ENCODE results near the gene TOMM6. TPM values are rescaled to one million over a fixed set of nuclear protein-coding genes. Genes with fewer than 3 reads are reported as not detected.

Gene TOMM6
- total RNA-seq, 1 experiment from 2014 or later = 265 TPM

- no peak for TF ChIP-seq CTCF (IDR thresholded peaks at IDR 0.05; ENCODE audit: unreplicated experiment)
- Mint-ChIP-seq H3K36me3 (ENCODE audit: insufficient read depth, unreplicated experiment) (peaks cover 6% of the 10 kb centered on the region), H3K9me3 (ENCODE audit: low read depth, unreplicated experiment) (no peaks in the 10 kb centered on the region), H3K27me3 (ENCODE audit: unreplicated experiment) (no peaks in the 10 kb centered on the region), H3K4me3 (ENCODE audit: low read depth, unreplicated experiment) (peak overlapping the region; percentile 2), H3K27ac (ENCODE audit: unreplicated experiment) (peak overlapping the region; percentile 45), H3K4me1 (ENCODE audit: low read depth, unreplicated experiment) (peaks cover 19% of the 10 kb centered on the region)
- CTCF ChIA-PET = interaction anchor here (1.4 kb wide), 3 partner anchors 9 to 34 kb away, joined by 3 to 4 read pairs (median 3); no protein-coding TSS in a partner anchor
- intact Hi-C loops (cut with micrococcal nuclease; ENCODE audit: unreplicated experiment) = no loop called here
- BruUV-seq (replicated peaks) = no TSS peak
- peak; percentile 74 for DNase-seq
Measured at GRCh38 chr6:41741625-41742490, 45.6 kb upstream of the TOMM6 start.

- H3K9me3 Mint-ChIP-seq (ENCODE audit: low read depth, unreplicated experiment) = no peaks in the 10 kb centered on the region
- H3K36me3 Mint-ChIP-seq (ENCODE audit: insufficient read depth, unreplicated experiment) = peaks cover 6% of the 10 kb centered on the region
- H3K4me3 Mint-ChIP-seq (ENCODE audit: low read depth, unreplicated experiment) = no peak overlapping the region
- H3K27me3 Mint-ChIP-seq (ENCODE audit: unreplicated experiment) = no peaks in the 10 kb centered on the region
- peaks cover 31% of the 10 kb centered on the region for H3K4me1 Mint-ChIP-seq (ENCODE audit: low read depth, unreplicated experiment)
- intact Hi-C loops (cut with micrococcal nuclease; ENCODE audit: unreplicated experiment) = no loop called here
- CTCF ChIA-PET = no interaction called here
- TF ChIP-seq CTCF (IDR thresholded peaks at IDR 0.05; ENCODE audit: unreplicated experiment) = no peak
- no peak overlapping the region for H3K27ac Mint-ChIP-seq (ENCODE audit: unreplicated experiment)
- DNase-seq = no peak
- BruUV-seq (replicated peaks) = no TSS peak
Measured at GRCh38 chr6:41743406-41744235, 43.9 kb upstream of the TOMM6 start.

- TF ChIP-seq CTCF (IDR thresholded peaks at IDR 0.05; ENCODE audit: unreplicated experiment) = no peak
- Mint-ChIP-seq H3K36me3 (ENCODE audit: insufficient read depth, unreplicated experiment) (peaks cover 6% of the 10 kb centered on the region), H3K9me3 (ENCODE audit: low read depth, unreplicated experiment) (no peaks in the 10 kb centered on the region), H3K4me3 (ENCODE audit: low read depth, unreplicated experiment) (no peak overlapping the region), H3K27ac (ENCODE audit: unreplicated experiment) (no peak overlapping the region), H3K4me1 (ENCODE audit: low read depth, unreplicated experiment) (peaks cover 31% of the 10 kb centered on the region), H3K27me3 (ENCODE audit: unreplicated experiment) (no peaks in the 10 kb centered on the region)
- no TSS peak for BruUV-seq (replicated peaks)
- DNase-seq = no peak
- CTCF ChIA-PET = interaction anchor here (0.7 kb wide), 2 partner anchors 13 to 312 kb away, joined by 3 read pairs; no protein-coding TSS in a partner anchor
- intact Hi-C loops (cut with micrococcal nuclease; ENCODE audit: unreplicated experiment) = no loop called here
Measured at GRCh38 chr6:41744236-41744787, 43.2 kb upstream of the TOMM6 start.

GRCh38 chr6:41746107-41746506 lies 41.4 kb upstream of the TOMM6 start:
- CTCF ChIA-PET = interaction anchor here (0.7 kb wide), 1 partner anchor 132 kb away, joined by 3 read pairs; no protein-coding TSS in a partner anchor
- Mint-ChIP-seq H3K27ac (ENCODE audit: unreplicated experiment) (no peak overlapping the region), H3K27me3 (ENCODE audit: unreplicated experiment) (no peaks in the 10 kb centered on the region), H3K36me3 (ENCODE audit: insufficient read depth, unreplicated experiment) (peaks cover 6% of the 10 kb centered on the region), H3K4me1 (ENCODE audit: low read depth, unreplicated experiment) (peaks cover 31% of the 10 kb centered on the region), H3K4me3 (ENCODE audit: low read depth, unreplicated experiment) (no peak overlapping the region), H3K9me3 (ENCODE audit: low read depth, unreplicated experiment) (no peaks in the 10 kb centered on the region)
- DNase-seq = no peak
- intact Hi-C loops (cut with micrococcal nuclease; ENCODE audit: unreplicated experiment) = no loop called here
- BruUV-seq (replicated peaks) = no TSS peak
- no peak for TF ChIP-seq CTCF (IDR thresholded peaks at IDR 0.05; ENCODE audit: unreplicated experiment)

Measured in Calu3 (cell line).